Endothelial cell of umbilical vein (primary cell): ENCODE measurements around the gene GJB4. TPM values are rescaled to one million over a fixed set of nuclear protein-coding genes. Genes with fewer than 3 reads are reported as not detected.

Experiments
- BruUV-seq: library from RNA; stranded (reverse); fragments of 400-500 nt; replicated peaks from 2 replicates; lab custom pipeline; 2021; lab: Mats Ljungman, UMichigan
- CTCF ChIA-PET: fragments of 300-600, 350-600 bp; sonication (Branson Sonifier 250); formaldehyde crosslinking; loops from one replicate; lab custom pipeline; 2021; ENCODE audit warnings: antibody characterized with exemption, inconsistent platforms; lab: Charles Lee
- POLR2A ChIA-PET: fragments of 300-600, 350-600 bp; sonication (Branson Sonifier 250); formaldehyde crosslinking; loops from one replicate; lab custom pipeline; 2021; ENCODE audit warnings: antibody characterized with exemption, inconsistent platforms; lab: Charles Lee
- DNase-seq: peaks from one replicate; pipeline ENCODE4 v3.0.0-alpha.2; 2011; ENCODE audit warnings: low read depth, low spot score
- FAIRE-seq: peaks from 2 replicates; lab custom pipeline; 2011; peaks lifted over from hg19 to GRCh38; lab: Jason Lieb, UNC
- H2AFZ ChIP-seq: 2 replicates; pipeline ENCODE4 v1.6.0; 2012; ENCODE audit warnings: low read depth, low read length, control low read depth, inconsistent platforms
- H3K27ac ChIP-seq: 2 replicates; pipeline ENCODE4 v1.5.1; 2011; ENCODE audit warnings: low read depth, mild to moderate bottlenecking, control low read depth, low read length, moderate library complexity; ENCODE audit not compliant: insufficient read depth
- H3K27me3 ChIP-seq, 2 experiments: 2 replicates each; pipeline versions ENCODE4 v1.6.0 to v1.6.1; 2011; ENCODE audit warnings: low read length in 2 of 2, mixed read lengths in 1 of 2; ENCODE audit not compliant: control insufficient read depth in 2 of 2, insufficient read depth in 2 of 2
- H3K36me3 ChIP-seq, 2 experiments: 2 replicates in 1 of 2; 3 replicates in 1 of 2; pipeline ENCODE4 v1.5.1; 2011; ENCODE audit warnings: low read length in 2 of 2, mild to moderate bottlenecking in 1 of 2, moderate library complexity in 1 of 2; ENCODE audit not compliant: control insufficient read depth in 2 of 2, insufficient read depth in 2 of 2; ENCODE audit errors: extremely low read depth in 1 of 2
- H3K4me1 ChIP-seq: 3 replicates; pipeline ENCODE4 v1.5.1; 2011; ENCODE audit warnings: mild to moderate bottlenecking, low read length; ENCODE audit not compliant: control insufficient read depth, insufficient read depth; ENCODE audit errors: extremely low read depth
- H3K4me2 ChIP-seq: 2 replicates; pipeline ENCODE4 v1.6.1; 2011; ENCODE audit warnings: low read length, control low read depth, mixed read lengths; ENCODE audit not compliant: insufficient read depth
- H3K4me3 ChIP-seq, 3 experiments: fragments of 200-600 bp in 1 of 3; sonication (generic), shearing (Covaris generic) in 1 of 3; replicated peaks in 1 of 3; 2 replicates each; pipeline ENCODE4 v1.5.1; 2011 to 2016; ENCODE audit warnings: control low read depth in 3 of 3, low read length in 3 of 3, mild to moderate bottlenecking in 2 of 3, inconsistent platforms in 1 of 3, low read depth in 1 of 3, moderate library complexity in 1 of 3; ENCODE audit not compliant: insufficient read depth in 1 of 3
- H3K79me2 ChIP-seq: 2 replicates; pipeline ENCODE4 v1.6.0; 2012; ENCODE audit warnings: low read length, inconsistent platforms; ENCODE audit not compliant: control insufficient read depth, insufficient read depth
- H3K9ac ChIP-seq: replicated peaks from 2 replicates; pipeline ENCODE3; 2011; ENCODE audit warnings: low read length, control low read depth; ENCODE audit not compliant: insufficient read depth; ENCODE audit errors: extremely low read depth
- H3K9me1 ChIP-seq: replicated peaks from 3 replicates; pipeline ENCODE4 v1.6.0; 2011; ENCODE audit warnings: mild to moderate bottlenecking, low read length; ENCODE audit not compliant: control insufficient read depth, insufficient read depth; ENCODE audit errors: extremely low read depth
- H3K9me3 ChIP-seq: replicated peaks from 2 replicates; pipeline ENCODE4 v1.5.1; 2012; ENCODE audit warnings: low read length, inconsistent platforms; ENCODE audit not compliant: control insufficient read depth, insufficient read depth
- H4K20me1 ChIP-seq: replicated peaks from 2 replicates; pipeline ENCODE3; 2011; ENCODE audit warnings: mild to moderate bottlenecking, low read length; ENCODE audit not compliant: control insufficient read depth, insufficient read depth; ENCODE audit errors: extremely low read depth
- CTCF ChIP-seq, 2 donors: IDR thresholded peaks; 1 replicate in 1 of 2; 2 replicates in 1 of 2; pipeline ENCODE4 v1.5.1; 2011; ENCODE audit warnings: low read length in 2 of 2, mild to moderate bottlenecking in 2 of 2, moderate library complexity in 2 of 2, control low read depth in 1 of 2, inconsistent platforms in 1 of 2, low read depth in 1 of 2; ENCODE audit not compliant: insufficient read depth in 1 of 2; ENCODE audit errors: extremely low read depth in 1 of 2
- EZH2 ChIP-seq: IDR thresholded peaks from 2 replicates; pipeline ENCODE4 v1.6.1; 2012; ENCODE audit warnings: borderline replicate concordance, low read depth, mild to moderate bottlenecking, moderate library complexity, low read length, inconsistent platforms; ENCODE audit not compliant: severe bottlenecking
- FOS ChIP-seq: IDR thresholded peaks from 2 replicates; pipeline ENCODE4 v1.6.1; 2011; ENCODE audit warnings: mild to moderate bottlenecking, low read length, moderate library complexity, borderline replicate concordance; ENCODE audit not compliant: insufficient read depth
- GATA2 ChIP-seq: IDR thresholded peaks from 2 replicates; pipeline ENCODE4 v1.7.0; 2011; ENCODE audit warnings: low read depth, mild to moderate bottlenecking, moderate library complexity, mixed read lengths, low read length; ENCODE audit not compliant: insufficient read length, insufficient read depth
- JUN ChIP-seq: IDR thresholded peaks from 2 replicates; pipeline ENCODE4 v1.6.1; 2011; ENCODE audit warnings: borderline replicate concordance, low read depth; ENCODE audit not compliant: insufficient read length, insufficient read depth
- MYC ChIP-seq: IDR thresholded peaks from one replicate; pipeline ENCODE4 v1.6.1; 2011; ENCODE audit warnings: mild to moderate bottlenecking, low read depth, low read length
- POLR2A ChIP-seq: IDR thresholded peaks from 2 replicates; pipeline ENCODE4 v1.6.1; 2012; ENCODE audit warnings: low read depth, mild to moderate bottlenecking, control low read depth, low read length
- POLR2AphosphoS5 ChIP-seq: IDR thresholded peaks from 2 replicates; pipeline ENCODE4 v1.6.1; 2012; ENCODE audit warnings: low read depth, mild to moderate bottlenecking, control low read depth, low read length, moderate library complexity; ENCODE audit not compliant: insufficient read depth
- dilution Hi-C: fragments of 300-500 bp; cut with MboI; formaldehyde crosslinking; loops from one replicate; pipeline ENCODE4 v1.15.0; 2019; ENCODE audit warnings: low sequenced_read_pairs; ENCODE audit not compliant: extremely low pct_ligation_motif_present
- intact Hi-C: fragments of 100-400 bp; cut with micrococcal nuclease; formaldehyde crosslinking; loops from one replicate; pipeline ENCODE4 v1.10.0; 2022
- polyA plus RNA-seq, 4 experiments: library from polyadenylated mRNA; depleted of rRNA in 3 of 4; stranded (reverse) in 3 of 4; unstranded in 1 of 4; fragments of >200 nt; gene quantifications; 2 replicates each; pipeline versions ENCODE4 v1.2.1 to v1.2.3, GENCODE V29; 2011 to 2012; ENCODE audit warnings: missing spikeins in 1 of 4
- total RNA-seq: library from RNA; stranded (reverse); gene quantifications from 2 replicates; pipeline ENCODE4 v1.2.3, GENCODE V29; 2021
- TF ChIP-seq, protein P1 (sequence below): IDR thresholded peaks from 2 replicates; pipeline ENCODE4 v1.6.1; 2011; ENCODE audit not compliant: insufficient read depth, insufficient read length

The GJB4 gene
- total and polyA plus RNA-seq, 2 donors (not counting 3 experiments of a cell fraction or from before 2014, with no cell fraction given), result not detected

DNA sequence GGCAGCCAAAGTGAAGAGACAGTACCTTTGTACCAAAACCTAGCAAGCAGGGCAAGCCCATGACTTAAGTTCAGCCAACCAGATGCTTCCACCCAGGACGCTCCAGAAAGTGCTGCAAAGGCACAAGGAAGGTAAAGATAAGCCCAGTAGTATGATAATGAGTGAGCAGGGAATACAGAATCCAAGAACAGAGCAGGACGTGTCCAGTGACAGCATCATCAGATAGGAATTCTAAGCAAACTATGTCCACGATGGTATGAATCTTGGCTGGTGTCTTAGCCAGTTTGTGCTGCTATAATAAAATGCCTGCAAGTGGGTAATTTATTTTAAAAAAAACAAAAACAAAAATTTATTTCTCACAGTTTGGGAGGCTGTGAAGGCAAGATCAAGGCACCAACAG lies 46.9 kb downstream of the GJB4 start:
- Histone ChIP-seq H3K27me3 (peaks cover 0 to 2% of the 10 kb centered on the region in 2 experiments), H3K9me1 (no peaks in the 10 kb centered on the region), H3K4me2 (no peak overlapping the region), H4K20me1 (no peaks in the 10 kb centered on the region), H3K79me2 (no peaks in the 10 kb centered on the region), H3K27ac (no peak overlapping the region), H2AFZ (no peak overlapping the region), H3K9ac (no peak overlapping the region), H3K9me3 (no peaks in the 10 kb centered on the region), H3K36me3 (no peaks in the 10 kb centered on the region), H3K4me3 (no peak overlapping the region), H3K4me1 (no peaks in the 10 kb centered on the region)
- DNase-seq (no peak), FAIRE-seq (no peak)
- BruUV-seq, result no TSS peak
- ChIA-PET CTCF (no interaction called here), POLR2A (no interaction called here)
- TF ChIP-seq POLR2AphosphoS5, result no peak
- TF ChIP-seq, protein P1, sequence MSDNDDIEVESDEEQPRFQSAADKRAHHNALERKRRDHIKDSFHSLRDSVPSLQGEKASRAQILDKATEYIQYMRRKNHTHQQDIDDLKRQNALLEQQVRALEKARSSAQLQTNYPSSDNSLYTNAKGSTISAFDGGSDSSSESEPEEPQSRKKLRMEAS, result no peak
- TF ChIP-seq POLR2A, result no peak
- no peak for TF ChIP-seq MYC
- intact Hi-C loops (no loop called here), dilution Hi-C loops (no loop called here)

DNA sequence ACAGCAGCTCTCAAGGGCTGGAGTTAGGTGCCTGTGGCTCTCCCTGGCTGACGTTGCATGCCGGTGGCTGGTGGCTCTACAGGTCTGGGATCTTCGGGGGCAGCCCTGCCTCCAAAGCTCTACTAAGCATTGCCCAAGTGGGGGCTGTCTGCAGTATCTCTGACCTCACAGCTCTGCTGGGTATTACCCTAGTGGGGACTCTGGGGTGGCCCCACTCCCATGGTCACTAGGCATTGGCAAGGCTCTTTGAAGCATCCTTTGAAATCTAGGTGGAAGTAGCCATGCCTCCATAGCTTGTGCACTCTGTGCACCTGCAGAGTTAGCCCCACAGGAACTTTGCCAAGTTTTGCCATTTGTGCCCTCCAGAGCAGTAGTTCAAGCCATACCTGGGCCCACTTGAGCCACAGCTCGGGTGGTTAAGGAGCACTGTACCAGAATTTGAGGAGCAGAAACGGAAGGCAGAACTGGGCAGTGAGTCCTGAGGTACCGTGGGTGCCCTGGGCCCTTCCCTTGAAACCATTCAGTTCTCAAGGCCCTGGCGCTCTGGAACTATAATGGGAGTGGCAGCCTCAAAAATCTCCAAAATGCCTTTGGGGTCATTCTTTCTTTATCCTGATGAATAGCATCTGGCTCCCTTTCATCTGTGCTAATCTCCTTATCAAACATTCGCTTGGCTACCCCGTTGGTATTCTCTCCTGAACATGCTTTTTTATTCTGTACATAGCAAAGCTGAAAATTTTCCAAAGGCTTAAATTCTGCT lies 48.7 kb downstream of the GJB4 start:
- no TSS peak for BruUV-seq
- H4K20me1 ChIP-seq, result no peaks in the 10 kb centered on the region
- ChIA-PET CTCF (no interaction called here), POLR2A (no interaction called here)
- H3K9me1 ChIP-seq, result peaks cover 2% of the 10 kb centered on the region
- H3K9me3 ChIP-seq, result no peaks in the 10 kb centered on the region
- no peak for DNase-seq
- H3K4me3 ChIP-seq, result no peak overlapping the region
- H3K27ac ChIP-seq, result no peak overlapping the region
- no peak overlapping the region for H2AFZ ChIP-seq
- H3K4me2 ChIP-seq, result no peak overlapping the region
- H3K36me3 ChIP-seq, result no peaks in the 10 kb centered on the region
- H3K27me3 ChIP-seq, result peaks cover 0 to 2% of the 10 kb centered on the region in 2 experiments
- no peaks in the 10 kb centered on the region for H3K79me2 ChIP-seq
- intact Hi-C loops (no loop called here), dilution Hi-C loops (no loop called here)
- no peak for TF ChIP-seq FOS
- TF ChIP-seq, protein P1, result no peak
- TF ChIP-seq JUN, result no peak
- no peak for TF ChIP-seq GATA2
- no peak for TF ChIP-seq CTCF (IDR thresholded peaks at IDR 0.05; ENCODE audit: extremely low read depth in 1 of 2, insufficient read depth in 1 of 2, low read depth in 1 of 2, low read length in 2 of 2)
- no peak for TF ChIP-seq EZH2
- no peak for TF ChIP-seq POLR2AphosphoS5
- no peak for TF ChIP-seq MYC
- TF ChIP-seq POLR2A, result no peak
- FAIRE-seq, result no peak
- no peak overlapping the region for H3K9ac ChIP-seq
- H3K4me1 ChIP-seq, result no peaks in the 10 kb centered on the region
